GM21381 (cell line): ENCODE results near the gene IFRD1.

ENCODE experiments used
- ATAC-seq: cut with Tn5 transposase; IDR thresholded peaks from one replicate; pipeline ENCODE4 v1.9.1; 2021; ENCODE audit warnings: mild to moderate bottlenecking, moderate library complexity; ENCODE audit not compliant: unreplicated experiment

The IFRD1 gene, protein sequence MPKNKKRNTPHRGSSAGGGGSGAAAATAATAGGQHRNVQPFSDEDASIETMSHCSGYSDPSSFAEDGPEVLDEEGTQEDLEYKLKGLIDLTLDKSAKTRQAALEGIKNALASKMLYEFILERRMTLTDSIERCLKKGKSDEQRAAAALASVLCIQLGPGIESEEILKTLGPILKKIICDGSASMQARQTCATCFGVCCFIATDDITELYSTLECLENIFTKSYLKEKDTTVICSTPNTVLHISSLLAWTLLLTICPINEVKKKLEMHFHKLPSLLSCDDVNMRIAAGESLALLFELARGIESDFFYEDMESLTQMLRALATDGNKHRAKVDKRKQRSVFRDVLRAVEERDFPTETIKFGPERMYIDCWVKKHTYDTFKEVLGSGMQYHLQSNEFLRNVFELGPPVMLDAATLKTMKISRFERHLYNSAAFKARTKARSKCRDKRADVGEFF

DNA sequence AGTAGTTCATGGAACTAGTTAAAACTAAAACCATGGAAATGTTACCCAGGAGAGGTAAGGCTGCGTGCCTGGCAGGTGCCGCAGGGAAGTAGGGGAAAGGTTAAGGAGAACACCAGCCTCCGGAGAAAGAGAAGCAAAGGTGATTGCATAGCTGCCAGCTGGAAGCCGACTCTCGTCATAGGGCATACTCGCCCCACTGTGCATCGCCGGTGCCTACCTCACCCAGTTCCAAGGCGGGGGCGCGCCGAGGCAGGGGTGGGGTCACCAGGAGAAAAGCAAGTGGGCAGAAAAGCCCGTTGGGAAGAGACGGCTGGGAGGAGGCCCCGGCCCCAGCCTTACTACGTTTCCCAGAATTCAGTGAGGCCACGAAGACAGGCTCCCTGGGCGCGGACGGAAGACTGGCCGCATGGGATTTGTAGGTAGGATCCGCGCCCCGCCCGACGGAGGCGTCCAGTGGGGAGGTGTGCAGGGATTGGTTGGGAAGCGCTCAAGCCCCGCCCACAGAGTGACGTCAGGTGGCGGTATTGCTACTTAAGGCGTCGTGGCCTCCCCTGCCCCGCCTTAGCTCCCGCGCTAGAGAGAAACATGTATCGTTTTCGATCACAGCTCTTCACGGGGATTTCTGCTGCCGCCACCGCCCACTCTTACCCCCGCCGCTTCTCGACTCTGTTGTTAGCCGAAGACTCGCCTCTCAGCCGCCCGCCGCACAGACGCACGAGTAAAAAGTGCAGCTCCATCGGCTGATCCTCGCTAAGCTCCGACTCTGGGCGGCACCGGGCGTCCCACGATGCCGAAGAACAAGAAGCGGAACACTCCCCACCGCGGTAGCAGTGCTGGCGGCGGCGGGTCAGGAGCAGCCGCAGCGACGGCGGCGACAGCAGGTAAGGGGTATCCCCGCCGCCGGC, at the start of gene IFRD1:
Gene IFRD1 (plus strand): TSS at position 559 of the 905 bp plus-strand sequence. CDS start 229 bp downstream, at position 788.
- peak; percentile 68 for ATAC-seq

DNA sequence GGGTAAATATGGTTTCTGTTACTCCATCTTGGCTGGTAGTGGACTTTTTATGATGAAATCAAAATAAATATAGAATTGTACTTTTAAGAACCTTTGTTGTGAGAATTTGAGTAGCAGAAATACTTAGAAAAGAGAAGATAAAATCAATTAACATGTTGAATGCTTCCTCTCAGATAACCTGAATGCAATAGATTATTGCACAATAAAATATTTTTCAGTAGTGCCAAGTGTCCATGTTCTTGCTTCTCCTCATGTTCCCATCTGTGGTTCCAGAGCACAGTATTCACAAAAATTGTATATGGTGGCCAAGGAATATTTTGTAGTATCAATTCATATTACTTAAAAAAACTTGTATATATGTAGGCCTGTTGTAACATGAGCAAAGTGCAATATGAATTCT, 45.9 kb upstream of the IFRD1 start:
- no peak for ATAC-seq

DNA sequence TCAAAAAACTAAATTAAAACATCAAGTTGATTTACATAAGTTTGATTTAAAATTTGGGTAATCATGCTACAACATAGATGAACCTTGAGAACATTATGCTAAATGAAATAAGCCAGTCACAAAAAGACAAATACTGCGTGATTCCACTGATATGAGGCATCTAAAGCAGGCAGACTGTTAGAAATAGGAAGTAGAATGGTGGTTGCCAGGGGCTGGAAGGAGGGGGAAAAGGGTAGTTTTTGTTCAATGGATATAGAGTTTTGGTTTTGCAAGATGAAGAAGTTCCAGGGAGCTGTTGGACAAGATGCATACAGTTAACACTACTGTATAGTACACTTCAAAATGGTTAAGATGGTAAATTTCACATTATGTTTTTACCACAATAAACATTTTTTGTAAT, 45.0 kb upstream of the IFRD1 start:
- ATAC-seq: no peak

- no peak for ATAC-seq
These were observed 43.0 kb upstream of the IFRD1 start for GRCh38 chr7:112407261-112407660.

- ATAC-seq: no peak
These were observed 40.2 kb upstream of the IFRD1 start for GRCh38 chr7:112410092-112410491.

GRCh38 chr7:112411186-112411795, 39.0 kb upstream of the IFRD1 start:
- ATAC-seq: no peak

DNA sequence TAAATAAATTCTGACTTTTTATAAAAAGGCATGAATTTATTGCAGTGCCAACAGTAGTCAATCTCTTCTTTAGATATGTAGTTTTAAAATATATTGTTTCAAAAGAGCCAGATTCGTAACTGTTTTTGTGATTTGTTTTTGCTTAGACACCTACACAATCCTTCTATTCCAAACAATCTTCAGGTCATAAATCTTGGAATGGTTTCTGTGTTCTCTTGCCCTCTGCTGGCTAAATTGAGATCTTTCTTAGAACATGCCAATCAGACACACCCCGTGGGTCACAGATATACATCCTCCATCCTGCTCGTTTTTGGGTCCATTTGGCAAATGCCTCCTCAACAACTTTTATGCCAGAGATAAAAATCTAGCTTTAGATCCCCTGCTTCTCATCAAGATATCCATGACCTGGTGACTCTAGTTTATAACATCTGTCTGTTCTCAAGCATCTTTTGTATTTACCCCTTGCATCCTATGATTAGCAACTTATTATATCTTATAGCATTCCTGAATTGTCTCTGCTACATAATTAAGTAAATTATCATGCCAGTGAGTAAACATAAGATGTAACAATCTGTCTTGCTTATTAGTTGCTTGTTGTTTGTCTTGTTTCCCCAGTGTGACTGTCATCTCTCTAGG, 35.3 kb upstream of the IFRD1 start:
- no peak for ATAC-seq

- no peak for ATAC-seq
These were observed 34.1 kb upstream of the IFRD1 start for GRCh38 chr7:112416127-112416526.

DNA sequence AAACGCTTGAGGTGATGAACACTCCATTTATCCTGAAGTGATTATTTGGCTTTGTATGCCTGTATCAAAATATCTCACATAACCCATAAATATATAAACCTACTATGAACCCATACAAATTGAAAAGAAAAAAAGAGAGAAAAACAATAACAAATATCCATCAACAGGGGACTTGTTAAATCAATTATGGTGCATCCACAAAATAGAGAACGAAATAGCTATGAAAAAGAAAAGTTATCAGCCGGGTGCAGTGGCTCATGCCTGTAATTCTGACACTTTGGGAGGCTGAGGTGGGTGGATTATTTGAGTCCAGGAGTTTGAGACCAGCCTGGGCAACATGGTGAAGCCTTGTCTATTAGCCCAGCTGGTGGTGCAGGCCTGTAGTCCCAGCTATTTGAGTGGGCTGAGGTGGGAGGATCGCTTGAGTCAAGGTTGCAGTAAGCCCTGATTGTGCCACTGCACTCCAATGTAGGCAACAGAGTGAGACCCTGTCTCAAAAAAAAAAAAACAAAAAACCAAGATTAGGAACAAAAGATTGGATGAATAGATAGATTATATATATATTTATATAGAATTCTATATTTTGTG, 30.6 kb upstream of the IFRD1 start:
- ATAC-seq: no peak

DNA sequence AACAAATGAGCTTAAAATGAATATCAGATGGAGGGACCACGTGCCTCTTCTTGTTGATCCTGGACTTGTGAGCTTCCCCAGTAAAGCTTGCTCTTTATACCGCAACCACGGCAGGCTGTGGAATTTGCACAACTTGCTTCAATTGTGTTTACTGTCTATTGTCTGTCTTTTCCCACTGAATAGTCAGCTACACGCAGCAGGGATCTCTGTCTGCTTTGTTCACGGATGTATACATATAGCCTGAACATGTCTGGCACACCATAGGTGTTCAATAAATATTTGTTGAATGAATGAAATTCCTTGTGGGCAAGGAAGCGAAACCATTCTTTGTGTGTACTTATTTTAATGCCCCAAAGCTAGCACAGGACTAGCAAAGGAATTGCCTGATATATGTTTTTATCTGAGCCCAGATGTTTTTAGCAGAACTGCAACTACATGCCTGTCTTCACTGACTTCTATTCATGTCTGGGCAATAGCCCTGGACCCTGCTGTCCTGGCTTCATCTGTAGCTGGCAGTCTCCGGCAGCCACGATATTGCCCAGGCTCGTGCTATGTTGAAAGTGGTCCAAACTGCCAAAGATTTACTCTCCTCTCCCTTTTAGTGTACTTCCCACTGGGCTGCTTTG, 29.9 kb upstream of the IFRD1 start:
- no peak for ATAC-seq

DNA sequence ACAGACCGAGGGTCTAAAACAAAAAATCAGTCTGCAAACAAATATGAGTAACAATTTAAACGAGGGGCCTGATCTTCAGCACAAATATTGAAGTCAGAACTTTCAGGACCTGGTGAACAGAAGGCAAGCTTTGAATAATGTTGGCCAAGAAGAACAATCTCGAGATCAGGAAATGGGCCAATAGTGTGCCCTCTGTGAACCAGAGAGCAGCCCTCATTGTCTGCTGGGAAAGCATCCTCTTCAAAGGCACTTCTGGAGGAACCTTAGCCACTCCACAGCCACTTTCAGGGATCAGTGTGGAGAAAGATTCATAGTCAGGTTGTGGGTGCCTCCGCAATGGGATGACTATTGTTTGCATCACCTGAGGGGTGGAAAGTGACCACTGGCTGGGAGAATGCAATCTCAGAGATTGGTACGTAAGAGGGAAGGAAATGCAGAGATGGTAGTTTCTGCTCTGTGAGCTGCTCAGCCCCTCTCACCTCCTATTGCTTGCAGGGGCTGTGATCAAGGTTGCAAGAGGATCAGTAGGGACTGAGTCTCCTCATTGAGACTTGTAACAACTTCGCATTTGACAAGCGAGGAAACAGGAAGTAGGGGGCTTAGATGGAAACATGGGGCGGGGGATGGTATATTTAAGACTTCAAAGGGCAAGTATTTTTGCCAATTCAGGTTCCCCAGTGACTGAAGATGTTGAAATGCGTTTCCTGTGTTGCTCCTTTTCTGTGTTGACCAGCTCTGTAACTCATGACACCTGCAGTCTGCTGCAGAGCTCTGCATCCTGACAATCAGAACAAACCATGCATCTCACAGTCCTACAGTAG, 28.4 kb upstream of the IFRD1 start:
- ATAC-seq: no peak

GRCh38 chr7:112422842-112423496, 27.3 kb upstream of the IFRD1 start:
- no peak for ATAC-seq

DNA sequence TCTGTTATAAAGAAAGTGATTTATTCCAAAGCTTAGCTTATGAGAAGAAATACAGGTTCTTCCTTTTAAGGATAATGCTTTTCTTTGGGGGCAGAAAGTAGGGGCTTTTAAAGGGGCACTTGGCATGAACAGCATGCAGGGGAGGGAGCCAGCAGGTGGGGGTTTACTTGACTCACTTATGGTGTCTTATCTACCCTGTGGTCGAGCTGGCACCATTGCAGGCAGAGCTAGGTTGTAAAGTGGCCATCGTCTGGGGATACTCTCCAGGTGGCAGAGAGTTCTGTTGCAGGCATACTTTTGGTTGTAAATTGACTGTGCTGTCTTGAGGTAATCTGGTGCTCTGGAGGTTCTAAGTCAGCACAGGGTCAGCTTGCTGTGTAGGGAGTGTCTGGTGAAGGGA, 26.3 kb upstream of the IFRD1 start:
- no peak for ATAC-seq

GRCh38 chr7:112427984-112428383, 22.3 kb upstream of the IFRD1 start:
- ATAC-seq: no peak

DNA sequence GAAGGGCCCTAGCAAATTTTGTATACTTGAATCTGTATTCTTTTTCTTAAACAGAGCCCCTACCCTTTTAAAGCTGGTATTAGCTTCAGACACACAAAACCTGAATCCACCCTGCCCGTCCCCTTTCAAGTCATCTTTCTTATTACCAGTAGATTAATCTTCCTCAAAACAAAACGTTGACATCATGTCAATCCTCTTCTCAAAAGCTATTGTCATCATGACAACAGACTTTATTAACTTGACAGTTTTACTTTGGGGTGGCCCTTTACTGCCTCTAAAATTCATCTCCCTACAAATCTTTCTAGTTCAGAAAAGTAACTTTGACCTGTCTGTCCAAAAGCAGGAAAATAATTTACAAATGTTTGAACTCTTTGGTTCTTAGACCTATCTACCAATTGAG, 21.5 kb upstream of the IFRD1 start:
- ATAC-seq: no peak

- ATAC-seq: no peak
These were observed 19.6 kb upstream of the IFRD1 start for GRCh38 chr7:112430649-112431048.

GRCh38 chr7:112431803-112432202, 18.5 kb upstream of the IFRD1 start:
- ATAC-seq: no peak

- ATAC-seq: no peak
These were observed 17.0 kb upstream of the IFRD1 start for GRCh38 chr7:112433289-112433688.

GRCh38 chr7:112437072-112437471, 13.2 kb upstream of the IFRD1 start:
- ATAC-seq: no peak
